Endothelial cell (in vitro differentiated cells): ENCODE data around the gene ANKRD34B. TPM values are rescaled to one million over a fixed set of nuclear protein-coding genes. Genes with fewer than 3 reads are reported as not detected.

Experiments used
- DNase-seq: peaks from one replicate; pipeline ENCODE4 v3.0.0; 2021; ENCODE audit warnings: low spot score
- H3K27ac Mint-ChIP-seq: one replicate; pipeline ENCODE4 v1.8.0; 2021; ENCODE audit warnings: mixed read lengths, inconsistent platforms; ENCODE audit not compliant: unreplicated experiment
- H3K27me3 Mint-ChIP-seq: one replicate; pipeline ENCODE4 v1.8.0; 2021; ENCODE audit warnings: mild to moderate bottlenecking, moderate library complexity, mixed read lengths, inconsistent platforms; ENCODE audit not compliant: unreplicated experiment
- H3K36me3 Mint-ChIP-seq: one replicate; pipeline ENCODE4 v1.8.0; 2021; ENCODE audit warnings: mild to moderate bottlenecking, low read depth, mixed read lengths, inconsistent platforms; ENCODE audit not compliant: unreplicated experiment
- H3K4me1 Mint-ChIP-seq: one replicate; pipeline ENCODE4 v1.8.0; 2021; ENCODE audit warnings: mild to moderate bottlenecking, mixed read lengths, inconsistent platforms; ENCODE audit not compliant: unreplicated experiment
- H3K4me3 Mint-ChIP-seq: one replicate; pipeline ENCODE4 v1.8.0; 2021; ENCODE audit warnings: mild to moderate bottlenecking, mixed read lengths, inconsistent platforms; ENCODE audit not compliant: unreplicated experiment
- H3K9me3 Mint-ChIP-seq: one replicate; pipeline ENCODE4 v1.8.0; 2021; ENCODE audit warnings: mixed read lengths, inconsistent platforms; ENCODE audit not compliant: unreplicated experiment
- CTCF ChIP-seq: fragments of 200-600 bp; sonication (generic); IDR thresholded peaks from one replicate; pipeline ENCODE4 v1.5.0; 2021; ENCODE audit warnings: antibody characterized with exemption; ENCODE audit not compliant: unreplicated experiment
- total RNA-seq: library from RNA; stranded (reverse); fragmentation: NEBNext Ultra II Directional; extraction: Animal tissue kit (Norgen Biotek cat#: 25700); gene quantifications from one replicate; pipeline ENCODE4 v1.2.1, GENCODE V29; 2021; ENCODE audit not compliant: unreplicated experiment

ANKRD34B gene
- total RNA-seq, 1 donor from 2014 or later, result 0.62 TPM

GRCh38 chr5:80565330-80565729 lies 4.8 kb downstream of the ANKRD34B start:
- peaks cover 3% of the 10 kb centered on the region for H3K4me1 Mint-ChIP-seq
- no peak for DNase-seq
- H3K9me3 Mint-ChIP-seq, result no peaks in the 10 kb centered on the region
- H3K36me3 Mint-ChIP-seq, result no peaks in the 10 kb centered on the region
- H3K27me3 Mint-ChIP-seq, result peaks cover 5% of the 10 kb centered on the region
- no peak for TF ChIP-seq CTCF
- no peak overlapping the region for H3K27ac Mint-ChIP-seq
- no peak overlapping the region for H3K4me3 Mint-ChIP-seq

- H3K4me3 Mint-ChIP-seq, result no peak overlapping the region
- DNase-seq, result no peak
- no peaks in the 10 kb centered on the region for H3K36me3 Mint-ChIP-seq
- no peak for TF ChIP-seq CTCF
- no peaks in the 10 kb centered on the region for H3K4me1 Mint-ChIP-seq
- no peak overlapping the region for H3K27ac Mint-ChIP-seq
- H3K9me3 Mint-ChIP-seq, result no peaks in the 10 kb centered on the region
- H3K27me3 Mint-ChIP-seq, result no peaks in the 10 kb centered on the region
Measured at GRCh38 chr5:80559244-80559643, 10.8 kb downstream of the ANKRD34B start.

GRCh38 chr5:80555099-80555498 lies 15.0 kb downstream of the ANKRD34B start:
- Mint-ChIP-seq H3K27me3 (no peaks in the 10 kb centered on the region), H3K4me3 (no peak overlapping the region), H3K27ac (no peak overlapping the region)

GRCh38 chr5:80554646-80555045 lies 15.4 kb downstream of the ANKRD34B start:
- no peak for TF ChIP-seq CTCF
- H3K27me3 Mint-ChIP-seq, result no peaks in the 10 kb centered on the region
- no peak overlapping the region for H3K4me3 Mint-ChIP-seq
- no peaks in the 10 kb centered on the region for H3K4me1 Mint-ChIP-seq
- H3K9me3 Mint-ChIP-seq, result peaks cover 4% of the 10 kb centered on the region
- no peaks in the 10 kb centered on the region for H3K36me3 Mint-ChIP-seq
- H3K27ac Mint-ChIP-seq, result no peak overlapping the region
- DNase-seq, result no peak

More at GRCh38 chr5:80555099-80555498, 15.0 kb downstream of the ANKRD34B start:
- peaks cover 4% of the 10 kb centered on the region for H3K9me3 Mint-ChIP-seq
- no peaks in the 10 kb centered on the region for H3K4me1 Mint-ChIP-seq
- no peak for DNase-seq
- TF ChIP-seq CTCF, result no peak
- H3K36me3 Mint-ChIP-seq, result no peaks in the 10 kb centered on the region

- Mint-ChIP-seq H3K27me3 (peaks cover 2% of the 10 kb centered on the region), H3K4me1 (peaks cover 20% of the 10 kb centered on the region), H3K36me3 (no peaks in the 10 kb centered on the region), H3K4me3 (no peak overlapping the region), H3K27ac (peak overlapping the region; percentile 58), H3K9me3 (peaks cover 8% of the 10 kb centered on the region)
- no peak for DNase-seq
- TF ChIP-seq CTCF, result no peak
Measured at GRCh38 chr5:80541392-80541791, 28.7 kb downstream of the ANKRD34B start.
